Suppressor macrophage treated with lipopolysaccharide for 1 hour (primary cell): Measurements from ENCODE around the gene USF2.
A peak's percentile ranks its signal among the peaks of the same experiment; 100 is the strongest.
"Not testable (repeated sequence)": the region's sequence is repeated elsewhere in the genome, so short reads cannot be mapped to it uniquely, and the experiment has no call there.

Experiments
- DNase-seq, 3 donors: peaks; one replicate each; pipeline ENCODE4 v3.0.0-alpha.2; 2020 to 2022

The USF2 gene

GRCh38 chr19:35285465-35285864 is 16.7 kb downstream of the USF2 start:
- not testable (repeated sequence) for DNase-seq

DNA sequence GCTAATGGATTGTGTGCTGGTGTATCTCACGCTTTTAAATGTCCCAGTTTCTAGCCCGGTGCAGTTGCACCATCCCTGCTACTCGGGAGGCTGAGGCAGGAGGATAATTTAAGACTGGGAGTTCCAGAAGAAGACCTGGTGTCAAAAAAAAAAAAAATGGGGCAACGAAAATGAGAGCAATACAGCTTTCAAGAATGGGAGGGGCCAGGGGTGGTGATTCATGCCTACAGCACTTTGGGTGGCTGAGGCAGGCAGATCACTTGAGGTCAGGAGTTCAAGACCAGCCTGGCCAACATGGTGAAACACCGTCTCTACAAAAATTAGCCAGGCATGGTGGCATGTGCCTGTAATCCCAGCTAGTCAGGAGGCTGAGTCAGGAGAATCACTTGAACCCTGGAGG is 17.3 kb downstream of the USF2 start:
- peak; percentile 42 to 50 (median 44) for DNase-seq

DNA sequence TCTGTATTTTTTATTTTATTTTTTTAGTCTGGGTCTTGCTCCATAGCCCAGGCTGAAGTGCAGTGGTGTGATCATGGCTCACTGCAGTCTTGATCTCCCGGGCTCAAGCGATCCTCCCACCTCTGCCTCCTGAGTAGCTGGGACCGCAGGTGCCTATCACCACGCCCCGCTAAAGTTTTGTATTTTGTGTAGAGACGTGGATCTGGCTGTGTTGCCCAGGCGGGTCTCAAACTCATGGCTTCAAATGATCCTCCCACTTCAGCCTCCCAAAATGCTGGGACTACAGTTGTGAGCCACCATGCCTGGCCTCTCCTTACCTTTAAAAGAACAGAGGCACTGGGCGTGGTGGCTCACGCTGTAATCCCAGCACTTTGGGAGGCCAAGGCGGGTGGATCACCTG is 19.0 kb downstream of the USF2 start:
- no peak for DNase-seq

GRCh38 chr19:35288331-35288730 is 19.6 kb downstream of the USF2 start:
- DNase-seq: no peak

- no peak for DNase-seq
Observed at GRCh38 chr19:35288906-35289305, 20.1 kb downstream of the USF2 start.

- no peak for DNase-seq
Observed at GRCh38 chr19:35290381-35291127, 21.8 kb downstream of the USF2 start.

DNA sequence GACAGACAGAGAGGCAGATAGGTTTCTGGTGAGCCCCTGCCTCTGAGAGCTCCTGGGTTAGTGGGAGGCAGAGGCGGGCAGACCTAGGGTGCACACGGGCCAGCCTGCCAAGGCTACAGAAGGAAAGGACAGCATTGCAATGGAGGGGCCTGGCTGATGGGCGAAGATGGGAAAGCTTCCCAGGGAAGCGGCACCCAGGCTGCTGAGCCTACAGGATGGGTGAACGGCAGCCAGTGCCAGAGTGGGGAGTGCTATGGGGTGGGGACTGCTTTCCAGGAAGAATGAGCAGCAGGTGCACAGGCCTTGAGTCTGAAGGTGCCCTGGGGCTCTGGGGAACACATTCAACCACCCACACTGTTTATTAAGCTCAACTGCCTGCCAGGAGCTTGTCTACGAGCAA is 22.5 kb downstream of the USF2 start:
- no peak for DNase-seq

GRCh38 chr19:35291916-35292315 is 23.2 kb downstream of the USF2 start, which contains the start of gene MAG:
Gene MAG, plus strand, starts transcription at chr19:35292161. Its CDS starts 3,248 bp downstream, at chr19:35295409.
- DNase-seq: no peak

- DNase-seq: no peak
Observed at GRCh38 chr19:35292421-35293362, 23.9 kb downstream of the USF2 start.

GRCh38 chr19:35293363-35293739 is 24.6 kb downstream of the USF2 start:
- no peak for DNase-seq

DNA sequence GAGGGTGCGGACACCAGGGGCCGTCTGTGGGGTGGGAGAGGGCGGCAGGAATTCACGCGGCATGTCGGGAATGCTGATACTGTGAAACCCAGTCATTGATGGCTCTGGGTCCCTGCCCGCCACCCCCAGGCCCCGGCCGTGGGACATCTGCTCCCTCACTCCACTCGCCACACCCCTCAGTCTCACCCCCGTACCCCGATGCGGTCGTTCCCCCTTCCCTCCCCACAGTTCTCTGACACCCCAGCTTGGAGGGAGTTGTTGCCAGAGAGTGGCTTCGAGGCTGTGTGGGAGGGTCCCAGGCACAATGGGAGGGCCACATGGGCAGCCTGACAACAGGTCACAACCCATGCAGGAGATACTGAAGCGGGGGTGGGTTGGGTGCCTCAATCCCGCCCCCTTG is 25.0 kb downstream of the USF2 start:
- no peak for DNase-seq

DNA sequence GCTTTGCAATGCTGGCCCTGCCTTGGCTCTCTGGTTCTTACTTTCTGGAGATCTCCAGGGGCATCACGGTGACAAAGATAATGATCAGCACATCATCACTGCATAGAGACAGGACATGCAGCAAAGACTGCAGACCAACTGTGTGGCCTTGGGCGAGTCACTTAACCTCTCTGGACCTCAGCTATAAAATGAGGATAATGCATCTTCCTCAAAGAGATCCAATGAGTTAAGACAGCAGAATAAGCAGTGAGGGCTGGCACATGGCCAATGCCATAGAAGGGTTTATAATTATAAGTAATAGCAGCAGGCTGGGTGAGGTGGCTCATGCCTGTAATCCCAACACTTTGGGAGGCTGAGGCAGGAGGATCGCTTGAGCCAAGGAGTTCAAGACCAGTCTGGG is 25.6 kb downstream of the USF2 start:
- DNase-seq: no peak

DNA sequence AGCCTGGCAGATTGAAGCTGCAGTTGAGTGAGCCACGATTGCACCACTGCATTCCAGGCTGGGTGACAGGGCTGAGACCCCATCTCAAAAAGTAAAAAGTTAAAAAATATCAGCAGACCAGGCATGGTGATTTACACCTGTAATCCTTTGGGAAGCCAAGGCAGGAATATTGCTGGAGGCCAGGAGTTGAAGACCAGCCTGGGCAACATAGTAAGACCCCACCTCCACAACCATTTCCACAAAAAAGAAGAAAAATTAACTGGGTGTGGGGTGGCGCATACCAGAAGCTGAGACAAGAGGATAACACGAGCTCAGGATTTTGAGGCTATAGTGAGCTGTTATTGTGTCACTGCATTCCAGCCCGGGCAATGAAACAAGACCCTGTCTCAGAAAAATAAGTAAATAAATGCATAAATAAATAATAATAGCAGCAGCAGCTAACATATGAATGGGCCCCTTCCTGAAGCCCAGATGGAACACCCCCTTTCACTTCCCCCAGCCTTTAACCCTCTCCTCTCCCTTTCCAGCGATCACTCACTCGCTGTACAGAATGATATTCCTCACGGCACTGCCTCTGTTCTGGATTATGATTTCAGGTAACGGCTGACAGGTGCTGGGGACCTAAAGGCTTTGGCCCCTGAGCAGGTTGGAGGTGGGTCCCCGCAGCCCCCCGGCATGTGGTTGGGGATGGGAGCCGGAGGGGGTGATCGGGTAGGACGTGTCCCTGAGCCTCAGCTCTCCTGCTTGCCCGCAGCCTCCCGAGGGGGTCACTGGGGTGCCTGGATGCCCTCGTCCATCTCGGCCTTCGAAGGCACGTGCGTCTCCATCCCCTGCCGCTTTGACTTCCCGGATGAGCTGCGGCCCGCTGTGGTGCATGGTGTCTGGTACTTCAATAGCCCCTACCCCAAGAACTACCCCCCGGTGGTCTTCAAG is 26.4 kb downstream of the USF2 start:
- DNase-seq: no peak

DNA sequence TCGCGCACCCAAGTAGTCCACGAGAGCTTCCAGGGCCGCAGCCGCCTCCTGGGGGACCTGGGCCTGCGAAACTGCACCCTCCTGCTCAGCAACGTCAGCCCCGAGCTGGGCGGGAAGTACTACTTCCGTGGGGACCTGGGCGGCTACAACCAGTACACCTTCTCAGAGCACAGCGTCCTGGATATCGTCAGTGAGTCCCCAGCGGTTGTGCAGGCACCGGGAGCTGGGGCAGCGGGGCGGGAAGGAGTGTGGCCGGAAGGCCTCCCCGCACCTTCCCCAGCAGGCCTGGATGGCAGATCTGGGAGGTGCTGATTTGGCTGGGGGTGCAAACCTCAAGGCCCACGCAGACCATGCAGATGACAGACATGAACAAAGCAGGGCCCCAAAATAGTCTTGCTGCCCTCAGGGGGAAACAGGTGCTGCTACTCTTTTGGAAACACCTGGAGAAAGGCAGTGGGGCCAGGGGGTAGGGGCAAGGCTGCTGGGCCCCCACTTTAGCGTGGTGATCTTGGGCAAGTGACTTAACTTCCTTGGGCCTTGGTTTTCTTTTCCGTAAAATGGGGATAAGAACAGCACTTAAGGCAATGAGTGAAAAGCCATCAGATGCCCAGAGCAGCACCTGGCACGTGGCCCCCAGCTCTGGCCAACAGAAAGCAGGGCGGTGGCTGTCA is 27.2 kb downstream of the USF2 start:
- no peak for DNase-seq

GRCh38 chr19:35296644-35297514 is 28.1 kb downstream of the USF2 start:
- no peak for DNase-seq

DNA sequence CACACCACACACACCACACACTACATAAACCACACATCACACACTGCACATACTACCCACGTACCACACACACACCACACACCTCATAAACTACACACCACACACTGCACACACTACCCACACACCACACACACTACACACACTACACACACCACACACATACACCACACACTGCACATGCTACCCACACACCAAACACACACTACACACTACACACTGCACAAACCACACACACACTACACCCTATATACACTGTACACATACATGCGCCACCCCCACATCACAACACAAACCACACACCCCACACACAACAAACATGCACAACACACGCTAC is 28.7 kb downstream of the USF2 start:
- DNase-seq: no peak

GRCh38 chr19:35297922-35298321 is 29.2 kb downstream of the USF2 start:
- DNase-seq: no peak

DNA sequence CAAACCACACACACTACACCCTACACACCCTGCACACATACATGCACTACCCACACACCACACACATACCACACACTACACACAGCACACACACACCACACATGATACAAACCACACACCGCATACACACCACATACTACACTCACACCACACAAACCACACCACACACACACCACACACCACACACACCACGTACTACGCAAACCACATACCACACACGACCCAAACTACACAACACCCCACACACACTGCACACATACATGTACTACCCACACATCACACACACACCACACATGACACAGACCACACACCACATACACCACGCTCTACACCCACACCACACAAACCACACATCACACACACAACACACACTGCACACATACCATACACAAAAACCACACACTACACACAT is 29.8 kb downstream of the USF2 start:
- no peak for DNase-seq

- DNase-seq: peak in 1 of 3 donors; percentile 30
Observed at GRCh38 chr19:35299523-35300338, 31.0 kb downstream of the USF2 start.

GRCh38 chr19:35300339-35300649 is 31.5 kb downstream of the USF2 start:
- DNase-seq: no peak

- DNase-seq: no peak
Observed at GRCh38 chr19:35301961-35302360, 33.2 kb downstream of the USF2 start.
